Keratinocyte (primary cell): ENCODE data around the gene LZTFL1. TPM values are rescaled to one million over a fixed set of nuclear protein-coding genes. Genes with fewer than 3 reads are reported as not detected.

Experiments used
- DNase-seq: peaks from one replicate; pipeline ENCODE4 v3.0.0-alpha.2; 2011; ENCODE audit warnings: low read depth, missing footprints, low spot score
- FAIRE-seq: peaks from 2 replicates; lab custom pipeline; 2011; peaks lifted over from hg19 to GRCh38; lab: Jason Lieb, UNC
- H2AFZ ChIP-seq: 2 replicates; pipeline ENCODE4 v1.6.0; 2012; ENCODE audit warnings: low read length, control low read depth, inconsistent platforms; ENCODE audit not compliant: control insufficient read depth
- H3K27ac ChIP-seq: 2 replicates; pipeline ENCODE4 v1.5.1; 2011; ENCODE audit warnings: low read length; ENCODE audit not compliant: control insufficient read depth, insufficient read depth
- H3K27me3 ChIP-seq: 3 replicates; pipeline ENCODE4 v1.6.0; 2011; ENCODE audit warnings: low read length; ENCODE audit not compliant: control insufficient read depth, insufficient read depth; ENCODE audit errors: extremely low read depth
- H3K36me3 ChIP-seq, 2 experiments: 2 replicates in 1 of 2; 3 replicates in 1 of 2; pipeline ENCODE4 v1.5.1; 2011; ENCODE audit warnings: low read length in 2 of 2, mild to moderate bottlenecking in 1 of 2; ENCODE audit not compliant: control insufficient read depth in 2 of 2, insufficient read depth in 2 of 2; ENCODE audit errors: extremely low read depth in 1 of 2
- H3K4me1 ChIP-seq: 3 replicates; pipeline ENCODE4 v1.5.1; 2011; ENCODE audit warnings: low read length; ENCODE audit not compliant: control insufficient read depth, insufficient read depth; ENCODE audit errors: extremely low read depth
- H3K4me2 ChIP-seq: 3 replicates; pipeline ENCODE4 v1.6.0; 2011; ENCODE audit warnings: low read depth, low read length; ENCODE audit not compliant: control insufficient read depth, insufficient read depth; ENCODE audit errors: extremely low read depth
- H3K4me3 ChIP-seq, 3 experiments: fragments of 200-600 bp in 1 of 3; sonication (generic) in 1 of 3; 2 replicates in 2 of 3; 3 replicates in 1 of 3; pipeline ENCODE4 v1.5.1; 2011 to 2016; ENCODE audit warnings: low read length in 3 of 3, mild to moderate bottlenecking in 3 of 3, control low read depth in 2 of 3, inconsistent platforms in 1 of 3, low read depth in 1 of 3, mixed read lengths in 1 of 3, mixed run types in 1 of 3, moderate library complexity in 1 of 3; ENCODE audit not compliant: control insufficient read depth in 2 of 3, insufficient read depth in 2 of 3; ENCODE audit errors: extremely low read depth in 1 of 3
- H3K79me2 ChIP-seq: 2 replicates; pipeline ENCODE4 v1.6.0; 2012; ENCODE audit warnings: low read length; ENCODE audit not compliant: control insufficient read depth, insufficient read depth
- H3K9ac ChIP-seq: 3 replicates; pipeline ENCODE4 v1.6.0; 2011; ENCODE audit warnings: low read length; ENCODE audit not compliant: control insufficient read depth, insufficient read depth; ENCODE audit errors: extremely low read depth
- H3K9me1 ChIP-seq: 3 replicates; pipeline ENCODE4 v1.6.0; 2011; ENCODE audit warnings: low read length; ENCODE audit not compliant: control insufficient read depth, insufficient read depth; ENCODE audit errors: extremely low read depth
- H3K9me3 ChIP-seq: 2 replicates; pipeline ENCODE4 v1.5.1; 2012; ENCODE audit warnings: low read depth, low read length; ENCODE audit not compliant: control insufficient read depth
- H4K20me1 ChIP-seq: 3 replicates; pipeline ENCODE4 v1.6.0; 2011; ENCODE audit warnings: low read length; ENCODE audit not compliant: control insufficient read depth, insufficient read depth; ENCODE audit errors: extremely low read depth
- EZH2 ChIP-seq: IDR thresholded peaks from one replicate; pipeline ENCODE4 v1.6.1; 2012; ENCODE audit warnings: inconsistent platforms, mild to moderate bottlenecking, low read length, moderate library complexity
- dilution Hi-C: fragments of 300-500 bp; cut with MboI; formaldehyde crosslinking; loops from one replicate; pipeline ENCODE4 v1.7.0; 2020; ENCODE audit warnings: low sequenced_read_pairs; ENCODE audit not compliant: extremely low pct_ligation_motif_present
- polyA plus RNA-seq, 5 experiments: library from polyadenylated mRNA; depleted of rRNA in 3 of 5; stranded (reverse) in 3 of 5; stranded (forward) in 1 of 5; unstranded in 1 of 5; fragments of >200 nt; gene quantifications; 1 replicate in 1 of 5; 2 replicates in 3 of 5; 3 replicates in 1 of 5; pipeline versions ENCODE4 v1.2.1 to v1.2.3, GENCODE V29; 2011 to 2012; ENCODE audit warnings: missing spikeins in 2 of 5, low read depth in 1 of 5, low replicate concordance in 1 of 5
- TF ChIP-seq, protein P1 (sequence below), 3 experiments: IDR thresholded peaks in 1 of 3; conservative IDR thresholded peaks in 1 of 3; optimal IDR thresholded peaks in 1 of 3; 2 replicates in 2 of 3; 3 replicates in 1 of 3; pipeline versions ENCODE3 to v1.5.1; 2011; ENCODE audit warnings: low read length in 3 of 3, mild to moderate bottlenecking in 3 of 3, moderate library complexity in 2 of 3, control low read depth in 1 of 3, inconsistent platforms in 1 of 3; ENCODE audit not compliant: insufficient read depth in 2 of 3; ENCODE audit errors: extremely low read depth in 1 of 3

The LZTFL1 gene
- polyA plus RNA-seq, 1 donor (not counting 4 experiments of a cell fraction or from before 2014, with no cell fraction given), result 17.9 TPM

DNA sequence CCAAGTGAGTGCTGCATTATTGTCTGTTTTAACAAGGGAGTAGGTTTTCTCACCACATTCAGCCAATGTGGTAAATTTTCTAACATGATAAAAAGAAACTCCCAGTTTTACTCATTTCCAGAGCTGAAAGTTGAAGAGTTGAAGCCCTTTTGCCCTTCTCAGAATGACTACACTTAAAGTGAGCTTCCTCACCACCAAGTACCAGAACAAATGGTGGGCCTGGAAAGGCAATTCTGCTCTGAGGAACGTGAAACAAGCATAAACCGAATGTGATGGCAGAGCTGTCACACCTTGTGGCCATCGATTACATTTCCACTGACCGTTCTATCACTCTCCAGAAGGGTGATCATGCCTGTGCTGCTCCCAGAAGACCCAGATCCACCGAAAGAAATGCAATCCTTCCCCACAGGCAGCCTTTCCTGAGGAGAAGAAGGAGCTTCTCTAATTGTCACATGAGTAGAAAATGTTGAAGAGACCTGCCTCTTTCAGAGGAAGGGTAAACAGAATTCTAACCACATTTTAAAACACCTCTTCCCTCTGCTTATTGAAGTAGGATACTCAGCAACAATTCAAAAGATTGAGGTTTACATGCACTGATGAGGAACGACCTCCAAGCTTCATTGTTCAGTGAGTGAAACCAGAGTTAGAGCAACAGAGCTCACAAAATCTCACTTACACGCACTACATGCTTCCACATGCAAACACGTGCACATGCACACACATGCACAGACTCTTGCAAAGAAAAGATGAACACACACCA lies 23.0 kb upstream of the LZTFL1 start:
- no peaks in the 10 kb centered on the region for H3K36me3 ChIP-seq
- H4K20me1 ChIP-seq, result no peaks in the 10 kb centered on the region
- H3K79me2 ChIP-seq, result no peaks in the 10 kb centered on the region
- FAIRE-seq (no peak), DNase-seq (no peak)
- no peak overlapping the region for H3K9ac ChIP-seq
- dilution Hi-C loops, result no loop called here
- no peaks in the 10 kb centered on the region for H3K9me3 ChIP-seq
- peaks cover 14% of the 10 kb centered on the region for H3K27me3 ChIP-seq
- no peaks in the 10 kb centered on the region for H3K9me1 ChIP-seq
- H2AFZ ChIP-seq, result no peak overlapping the region
- H3K4me3 ChIP-seq, result no peak overlapping the region
- no peak overlapping the region for H3K4me2 ChIP-seq
- TF ChIP-seq EZH2, result no peak
- TF ChIP-seq, protein P1, sequence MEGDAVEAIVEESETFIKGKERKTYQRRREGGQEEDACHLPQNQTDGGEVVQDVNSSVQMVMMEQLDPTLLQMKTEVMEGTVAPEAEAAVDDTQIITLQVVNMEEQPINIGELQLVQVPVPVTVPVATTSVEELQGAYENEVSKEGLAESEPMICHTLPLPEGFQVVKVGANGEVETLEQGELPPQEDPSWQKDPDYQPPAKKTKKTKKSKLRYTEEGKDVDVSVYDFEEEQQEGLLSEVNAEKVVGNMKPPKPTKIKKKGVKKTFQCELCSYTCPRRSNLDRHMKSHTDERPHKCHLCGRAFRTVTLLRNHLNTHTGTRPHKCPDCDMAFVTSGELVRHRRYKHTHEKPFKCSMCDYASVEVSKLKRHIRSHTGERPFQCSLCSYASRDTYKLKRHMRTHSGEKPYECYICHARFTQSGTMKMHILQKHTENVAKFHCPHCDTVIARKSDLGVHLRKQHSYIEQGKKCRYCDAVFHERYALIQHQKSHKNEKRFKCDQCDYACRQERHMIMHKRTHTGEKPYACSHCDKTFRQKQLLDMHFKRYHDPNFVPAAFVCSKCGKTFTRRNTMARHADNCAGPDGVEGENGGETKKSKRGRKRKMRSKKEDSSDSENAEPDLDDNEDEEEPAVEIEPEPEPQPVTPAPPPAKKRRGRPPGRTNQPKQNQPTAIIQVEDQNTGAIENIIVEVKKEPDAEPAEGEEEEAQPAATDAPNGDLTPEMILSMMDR (optimal IDR thresholded peaks at IDR 0.05 in 1 of 3, IDR thresholded peaks at IDR 0.05 in 1 of 3, conservative IDR thresholded peaks at IDR 0.05 in 1 of 3; ENCODE audit: extremely low read depth in 1 of 3, insufficient read depth in 2 of 3, low read length in 3 of 3), result no peak
- no peak overlapping the region for H3K27ac ChIP-seq
- no peaks in the 10 kb centered on the region for H3K4me1 ChIP-seq

DNA sequence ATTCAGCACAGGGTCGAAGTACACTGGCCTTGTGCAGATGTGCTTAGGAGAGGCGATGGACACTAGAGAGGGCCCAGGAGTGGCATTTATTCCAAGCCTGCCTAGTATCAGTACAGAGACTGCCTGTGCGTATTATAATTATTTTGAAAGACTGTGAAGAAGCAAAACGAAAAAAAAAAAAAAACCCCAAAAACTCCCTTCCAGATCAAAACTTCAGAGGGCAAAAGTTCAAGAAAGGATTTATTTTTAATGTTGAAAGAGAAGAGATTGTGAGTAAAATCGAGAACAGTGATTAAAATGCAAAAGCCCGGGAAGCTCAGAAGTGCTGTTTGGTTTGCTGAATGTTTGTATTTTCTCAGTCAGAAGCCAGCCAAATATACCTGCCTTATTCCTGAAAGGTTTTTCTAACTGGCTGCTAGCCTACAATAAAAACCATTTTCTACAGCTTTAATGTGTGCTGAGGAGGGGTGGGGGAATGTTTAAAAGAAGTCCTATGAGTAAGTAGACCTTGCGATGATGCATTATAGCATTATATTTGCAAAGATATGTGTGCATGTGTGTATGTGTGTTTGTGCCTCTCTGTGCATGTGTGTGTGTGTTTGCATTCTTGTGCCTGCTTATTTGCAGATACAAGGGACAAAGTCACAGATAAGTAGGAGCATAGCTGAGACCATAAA lies 19.3 kb upstream of the LZTFL1 start:
- DNase-seq (no peak), FAIRE-seq (no peak)
- no peaks in the 10 kb centered on the region for H3K4me1 ChIP-seq
- H3K4me2 ChIP-seq, result no peak overlapping the region
- no peaks in the 10 kb centered on the region for H4K20me1 ChIP-seq
- H3K9me1 ChIP-seq, result no peaks in the 10 kb centered on the region
- no peak overlapping the region for H3K27ac ChIP-seq
- H3K9ac ChIP-seq, result no peak overlapping the region
- H3K36me3 ChIP-seq, result no peaks in the 10 kb centered on the region
- H2AFZ ChIP-seq, result no peak overlapping the region
- H3K4me3 ChIP-seq, result no peak overlapping the region
- TF ChIP-seq EZH2, result no peak
- TF ChIP-seq, protein P1 (optimal IDR thresholded peaks at IDR 0.05 in 1 of 3, IDR thresholded peaks at IDR 0.05 in 1 of 3, conservative IDR thresholded peaks at IDR 0.05 in 1 of 3; ENCODE audit: extremely low read depth in 1 of 3, insufficient read depth in 2 of 3, low read length in 3 of 3), result no peak
- H3K27me3 ChIP-seq, result peaks cover 13% of the 10 kb centered on the region
- H3K9me3 ChIP-seq, result no peaks in the 10 kb centered on the region
- H3K79me2 ChIP-seq, result no peaks in the 10 kb centered on the region
- dilution Hi-C loops, result no loop called here
